Measurements from ENCODE around the gene CSTPP1.

CSTPP1 gene

GRCh38 chr11:47099214-47099917 lies 162.8 kb downstream of the CSTPP1 start:
- TF ChIP-seq SPI1 (IDR thresholded peaks at IDR 0.05; ENCODE audit: borderline replicate concordance, low read depth) (no peak), CTCF (IDR thresholded peaks at IDR 0.05; ENCODE audit: insufficient read depth, low read length) (no peak), POLR2AphosphoS5 (IDR thresholded peaks at IDR 0.05; ENCODE audit: low read depth) (no peak), GABPA (IDR thresholded peaks at IDR 0.05; ENCODE audit: low read depth) (no peak), REST (IDR thresholded peaks at IDR 0.05; ENCODE audit: insufficient replicate concordance, low read depth) (no peak)
- Histone ChIP-seq H3K4me3 (replicated peaks; ENCODE audit: insufficient read depth, low read length) (no peak overlapping the region), H3K27ac (replicated peaks) (no peak overlapping the region), H3K27me3 (ENCODE audit: insufficient read depth, poor library complexity, severe bottlenecking) (no peaks in the 10 kb centered on the region)
- no peak for DNase-seq (ENCODE audit: low read depth in 1 of 2, low spot score in 1 of 2)

GRCh38 chr11:47099918-47100315 lies 163.4 kb downstream of the CSTPP1 start:
- no peak for DNase-seq (ENCODE audit: low read depth in 1 of 2, low spot score in 1 of 2)
- Histone ChIP-seq H3K27me3 (ENCODE audit: insufficient read depth, poor library complexity, severe bottlenecking) (no peaks in the 10 kb centered on the region), H3K27ac (replicated peaks) (no peak overlapping the region), H3K4me3 (replicated peaks; ENCODE audit: insufficient read depth, low read length) (no peak overlapping the region)
- TF ChIP-seq REST (IDR thresholded peaks at IDR 0.05; ENCODE audit: insufficient replicate concordance, low read depth) (no peak), CTCF (IDR thresholded peaks at IDR 0.05; ENCODE audit: insufficient read depth, low read length) (no peak)

GRCh38 chr11:47101406-47101805 lies 164.8 kb downstream of the CSTPP1 start:
- Histone ChIP-seq H3K27ac (replicated peaks) (no peak overlapping the region), H3K4me3 (replicated peaks; ENCODE audit: insufficient read depth, low read length) (no peak overlapping the region), H3K27me3 (ENCODE audit: insufficient read depth, poor library complexity, severe bottlenecking) (no peaks in the 10 kb centered on the region)
- DNase-seq (ENCODE audit: low read depth in 1 of 2, low spot score in 1 of 2) = no peak
- no peak for TF ChIP-seq SPI1 (IDR thresholded peaks at IDR 0.05; ENCODE audit: borderline replicate concordance, low read depth)
- no peak for TF ChIP-seq REST (IDR thresholded peaks at IDR 0.05; ENCODE audit: insufficient replicate concordance, low read depth)
- TF ChIP-seq POLR2AphosphoS5 (IDR thresholded peaks at IDR 0.05; ENCODE audit: low read depth) = no peak
- TF ChIP-seq CTCF (IDR thresholded peaks at IDR 0.05; ENCODE audit: insufficient read depth, low read length) = no peak
- TF ChIP-seq GABPA (IDR thresholded peaks at IDR 0.05; ENCODE audit: low read depth) = no peak

Measured in HL-60 (cell line).